T-cell (primary cell): ENCODE measurements around the gene TEPSIN. TPM values are rescaled to one million over a fixed set of nuclear protein-coding genes. Genes with fewer than 3 reads are reported as not detected.

Source experiments
- ATAC-seq, 4 experiments: fragments of 200-7000 bp in 3 of 4; fragments of 150-1000 bp in 1 of 4; cut with Tn5 transposase; replicated peaks in 1 of 4; 1 replicate in 3 of 4; 2 replicates in 1 of 4; pipeline ENCODE4 v1.10.0; 2021; ENCODE audit warnings: moderate library complexity in 3 of 4, mild to moderate bottlenecking in 2 of 4, moderate number of reproducible peaks in 1 of 4
- CTCF ChIA-PET, 2 donors: fragments of 300-600 bp; sonication (Branson Sonifier 250); formaldehyde crosslinking; loops; one replicate each; lab custom pipeline; 2022; ENCODE audit warnings: antibody characterized with exemption in 2 of 2; lab: Charles Lee
- POLR2A ChIA-PET, 2 donors: fragments of 300-600 bp; sonication (Branson Sonifier 250); formaldehyde crosslinking; loops; one replicate each; lab custom pipeline; 2022; ENCODE audit warnings: antibody characterized with exemption in 2 of 2; lab: Charles Lee
- DNase-seq, 35 experiments: peaks; one replicate each; pipeline versions ENCODE4 v3.0.0 to v3.0.0-alpha.2; 2013 to 2023
- H3K27ac ChIP-seq: one replicate; pipeline ENCODE4 v1.5.1; 2013; ENCODE audit warnings: low read length
- H3K27me3 ChIP-seq, 2 experiments: replicated peaks in 1 of 2; 1 replicate in 1 of 2; 2 replicates in 1 of 2; pipeline versions ENCODE4 v1.6.1 to v1.7.0; 2013; ENCODE audit warnings: low read length in 1 of 2, mixed read lengths in 1 of 2; ENCODE audit not compliant: control insufficient read depth in 2 of 2, insufficient read depth in 2 of 2; ENCODE audit errors: extremely low read depth in 1 of 2
- H3K36me3 ChIP-seq, 2 donors: 1 replicate in 1 of 2; 2 replicates in 1 of 2; pipeline versions ENCODE4 v1.6.1 to v1.7.0; 2013; ENCODE audit warnings: low read length in 1 of 2; ENCODE audit not compliant: control insufficient read depth in 2 of 2, insufficient read depth in 1 of 2; ENCODE audit errors: extremely low read depth in 1 of 2
- H3K4me1 ChIP-seq, 2 experiments: 1 replicate in 1 of 2; 2 replicates in 1 of 2; pipeline versions ENCODE4 v1.6.1 to v1.7.0; 2013; ENCODE audit warnings: low read length in 2 of 2, mixed read lengths in 1 of 2; ENCODE audit not compliant: insufficient read depth in 2 of 2, control insufficient read depth in 1 of 2; ENCODE audit errors: extremely low read depth in 1 of 2
- H3K4me3 ChIP-seq, 2 donors: 1 replicate in 1 of 2; 2 replicates in 1 of 2; pipeline versions ENCODE4 v1.5.1 to v1.7.0; 2013; ENCODE audit warnings: mild to moderate bottlenecking in 2 of 2, low read length in 1 of 2, moderate library complexity in 1 of 2; ENCODE audit not compliant: control insufficient read depth in 1 of 2; ENCODE audit errors: extremely low read depth in 1 of 2
- H3K9me3 ChIP-seq: 2 replicates; pipeline ENCODE4 v1.7.0; 2013
- H3K27ac Mint-ChIP-seq, 2 donors: one replicate each; pipeline ENCODE4 v1.8.0; 2020 to 2021; ENCODE audit warnings: mild to moderate bottlenecking in 2 of 2, mixed read lengths in 2 of 2
- H3K27me3 Mint-ChIP-seq, 2 donors: one replicate each; pipeline ENCODE4 v1.8.0; 2021 to 2022; ENCODE audit warnings: mixed read lengths in 2 of 2
- H3K36me3 Mint-ChIP-seq: one replicate; pipeline ENCODE4 v1.8.0; 2021; ENCODE audit warnings: mixed read lengths
- H3K4me1 Mint-ChIP-seq, 3 donors: one replicate each; pipeline ENCODE4 v1.8.0; 2020 to 2022; ENCODE audit warnings: mixed read lengths in 3 of 3, mild to moderate bottlenecking in 1 of 3
- H3K4me3 Mint-ChIP-seq, 3 donors: one replicate each; pipeline ENCODE4 v1.8.0; 2020 to 2022; ENCODE audit warnings: mild to moderate bottlenecking in 3 of 3, mixed read lengths in 3 of 3, moderate library complexity in 3 of 3
- H3K9me3 Mint-ChIP-seq, 3 donors: one replicate each; pipeline ENCODE4 v1.8.0; 2020 to 2022; ENCODE audit warnings: mixed read lengths in 3 of 3
- WGBS: methylation state at CpG from one replicate; pipeline ENCODE4 v1.1.5; 2013; ENCODE audit warnings: missing lambda C conversion rate; ENCODE audit not compliant: insufficient coverage; 5-methylcytosine and 5-hydroxymethylcytosine counted together
- total RNA-seq, 35 experiments: library from RNA in 6 of 35; stranded (reverse) in 6 of 35; fragments of 120-200 nt in 1 of 35; gene quantifications; one replicate each; pipeline versions ENCODE4 v1.2.1 to v1.2.4 and lab custom pipeline; 2013 to 2026

The TEPSIN gene
- total RNA-seq, 5 donors from 2014 or later (not counting 1 experiment from before 2014, with no cell fraction given) = 73.8 to 169 (median 161) TPM

- Mint-ChIP-seq H3K27ac (no peak overlapping the region), H3K27me3 (no peaks in the 10 kb centered on the region), H3K9me3 (no peaks in the 10 kb centered on the region), H3K4me3 (no peak overlapping the region), H3K4me1 (peaks cover 5 to 10% (median 6%) of the 10 kb centered on the region in 3 donors), H3K36me3 (peaks cover 43% of the 10 kb centered on the region)
- Histone ChIP-seq H3K9me3 (no peaks in the 10 kb centered on the region), H3K27ac (no peak overlapping the region), H3K4me3 (no peak overlapping the region), H3K36me3 (peaks cover 9 to 79% of the 10 kb centered on the region in 2 donors), H3K4me1 (no peaks in the 10 kb centered on the region), H3K27me3 (no peaks in the 10 kb centered on the region)
- 100% methylated on average over 12 of the region's 12 CpGs for WGBS
- ATAC-seq (no peak), DNase-seq (no peak)
- ChIA-PET CTCF (no interaction called here), POLR2A (no interaction called here)
These were observed 32.4 kb upstream of the TEPSIN start for GRCh38 chr17:81271226-81271625.

- ChIA-PET POLR2A (no interaction called here), CTCF (no interaction called here)
- no peak overlapping the region for H3K27ac Mint-ChIP-seq
- no peak for ATAC-seq
- no peak overlapping the region for H3K4me3 Mint-ChIP-seq
- H3K4me1 ChIP-seq = no peaks in the 10 kb centered on the region
- H3K4me1 Mint-ChIP-seq = peaks cover 5 to 11% (median 10%) of the 10 kb centered on the region in 3 donors
- no peak overlapping the region for H3K27ac ChIP-seq
- no peaks in the 10 kb centered on the region for H3K9me3 Mint-ChIP-seq
- H3K9me3 ChIP-seq = no peaks in the 10 kb centered on the region
- peaks cover 45% of the 10 kb centered on the region for H3K36me3 Mint-ChIP-seq
- DNase-seq = no peak
- no peaks in the 10 kb centered on the region for H3K27me3 Mint-ChIP-seq
- peaks cover 9 to 81% of the 10 kb centered on the region in 2 donors for H3K36me3 ChIP-seq
- H3K27me3 ChIP-seq = no peaks in the 10 kb centered on the region
- H3K4me3 ChIP-seq = no peak overlapping the region
- 84% methylated on average over 18 of the region's 18 CpGs for WGBS
These were observed 31.4 kb upstream of the TEPSIN start for GRCh38 chr17:81270279-81270678.

GRCh38 chr17:81267390-81268067, 28.7 kb upstream of the TEPSIN start:
- Mint-ChIP-seq H3K27me3 (no peaks in the 10 kb centered on the region), H3K36me3 (peaks cover 42% of the 10 kb centered on the region), H3K4me1 (peaks cover under 1 to 6% (median 6%) of the 10 kb centered on the region in 3 donors), H3K27ac (no peak overlapping the region), H3K9me3 (no peaks in the 10 kb centered on the region), H3K4me3 (no peak overlapping the region)
- Histone ChIP-seq H3K27ac (no peak overlapping the region), H3K4me1 (no peaks in the 10 kb centered on the region), H3K9me3 (no peaks in the 10 kb centered on the region), H3K36me3 (peaks cover 21 to 79% of the 10 kb centered on the region in 2 donors), H3K4me3 (no peak overlapping the region), H3K27me3 (no peaks in the 10 kb centered on the region)
- DNase-seq (no peak), ATAC-seq (no peak)
- WGBS = 100% methylated on average over 1 of the region's 6 CpGs
- POLR2A ChIA-PET = interaction anchor here in 1 of 2 donors (0.6 kb wide), 1 partner anchor 169 kb away, joined by 7 read pairs; no protein-coding TSS in a partner anchor
- CTCF ChIA-PET = no interaction called here

- no peak for DNase-seq
- 97% methylated on average over 19 of the region's 22 CpGs for WGBS
- H3K4me1 ChIP-seq = no peaks in the 10 kb centered on the region
- no peak for ATAC-seq
- H3K36me3 Mint-ChIP-seq = peaks cover 39% of the 10 kb centered on the region
- H3K4me1 Mint-ChIP-seq = peaks cover 0 to 5% (median 5%) of the 10 kb centered on the region in 3 donors
- H3K4me3 ChIP-seq = no peak overlapping the region
- ChIA-PET POLR2A (no interaction called here), CTCF (no interaction called here)
- H3K36me3 ChIP-seq = peaks cover 23 to 85% of the 10 kb centered on the region in 2 donors
- no peak overlapping the region for H3K27ac ChIP-seq
- H3K27me3 ChIP-seq = no peaks in the 10 kb centered on the region
- no peaks in the 10 kb centered on the region for H3K9me3 Mint-ChIP-seq
- H3K9me3 ChIP-seq = no peaks in the 10 kb centered on the region
- H3K27ac Mint-ChIP-seq = no peak overlapping the region
- no peak overlapping the region for H3K4me3 Mint-ChIP-seq
- no peaks in the 10 kb centered on the region for H3K27me3 Mint-ChIP-seq
These were observed 26.7 kb upstream of the TEPSIN start for GRCh38 chr17:81265576-81265975.

- 95% methylated on average over 12 of the region's 12 CpGs for WGBS
- no peak for DNase-seq
- Histone ChIP-seq H3K27me3 (no peaks in the 10 kb centered on the region), H3K36me3 (peaks cover 31 to 85% of the 10 kb centered on the region in 2 donors), H3K9me3 (no peaks in the 10 kb centered on the region), H3K4me3 (no peak overlapping the region), H3K27ac (no peak overlapping the region), H3K4me1 (no peaks in the 10 kb centered on the region)
- CTCF ChIA-PET = no interaction called here
- no peak for ATAC-seq
- H3K27me3 Mint-ChIP-seq = no peaks in the 10 kb centered on the region
- POLR2A ChIA-PET = no interaction called here
- no peak overlapping the region for H3K27ac Mint-ChIP-seq
- no peak overlapping the region for H3K4me3 Mint-ChIP-seq
- peaks cover 38% of the 10 kb centered on the region for H3K36me3 Mint-ChIP-seq
- H3K4me1 Mint-ChIP-seq = peaks cover 0 to 5% (median 5%) of the 10 kb centered on the region in 3 donors
- H3K9me3 Mint-ChIP-seq = no peaks in the 10 kb centered on the region
These were observed 25.8 kb upstream of the TEPSIN start for GRCh38 chr17:81264640-81265039.

GRCh38 chr17:81263371-81264181, 24.7 kb upstream of the TEPSIN start:
- no peak for ATAC-seq
- ChIA-PET CTCF (no interaction called here), POLR2A (no interaction called here)
- no peaks in the 10 kb centered on the region for H3K9me3 ChIP-seq
- H3K9me3 Mint-ChIP-seq = no peaks in the 10 kb centered on the region
- no peaks in the 10 kb centered on the region for H3K27me3 Mint-ChIP-seq
- H3K27ac Mint-ChIP-seq = no peak overlapping the region
- no peaks in the 10 kb centered on the region for H3K27me3 ChIP-seq
- peaks cover 31% of the 10 kb centered on the region for H3K36me3 Mint-ChIP-seq
- no peak for DNase-seq
- WGBS = 97% methylated on average over 40 of the region's 40 CpGs
- no peak overlapping the region for H3K4me3 Mint-ChIP-seq
- peaks cover 32 to 88% of the 10 kb centered on the region in 2 donors for H3K36me3 ChIP-seq
- H3K27ac ChIP-seq = no peak overlapping the region
- no peak overlapping the region for H3K4me3 ChIP-seq
- H3K4me1 Mint-ChIP-seq = peaks cover 0 to 5% (median 5%) of the 10 kb centered on the region in 3 donors
- H3K4me1 ChIP-seq = no peaks in the 10 kb centered on the region
